Measurements from ENCODE around the gene ASB15.

GRCh38 chr7:123653162-123653561 lies 51.5 kb downstream of the ASB15 start:
- TF ChIP-seq EZH2 (IDR thresholded peaks at IDR 0.05; ENCODE audit: insufficient read depth, poor library complexity, severe bottlenecking) (no peak), EZH2phosphoT487 (IDR thresholded peaks at IDR 0.05; ENCODE audit: insufficient read depth, low read depth) (no peak)
